GM12873 (cell line): ENCODE results near the gene COL8A2.

Source experiments
- TF ChIP-seq, protein P1 (sequence below): IDR thresholded peaks from 2 replicates; pipeline ENCODE4 v1.5.1; 2012; ENCODE audit warnings: low read depth, mild to moderate bottlenecking, moderate library complexity, low read length, control low read depth; ENCODE audit not compliant: insufficient read depth; ENCODE audit errors: missing control alignments

COL8A2 gene

DNA sequence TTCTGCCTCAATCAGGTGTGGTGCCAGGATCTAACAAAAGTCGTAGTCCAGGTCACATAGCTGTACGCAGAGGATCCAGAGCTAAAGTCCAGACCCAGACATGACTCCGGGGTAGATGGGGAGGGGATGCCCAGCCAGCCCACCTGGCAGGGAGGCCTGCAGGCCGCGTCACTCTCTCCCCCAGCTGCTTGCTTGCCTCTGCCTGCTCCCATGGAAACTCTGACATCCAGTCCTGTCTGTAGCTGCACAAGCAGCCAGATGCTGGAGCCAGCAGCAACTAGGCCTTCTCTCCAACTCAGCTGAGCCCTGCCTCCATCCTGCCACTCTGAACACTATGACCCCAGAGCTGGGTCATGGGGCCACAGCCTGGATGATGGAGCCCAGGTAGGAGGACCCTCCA lies 8.1 kb downstream of the COL8A2 start:
- TF ChIP-seq, protein P1, sequence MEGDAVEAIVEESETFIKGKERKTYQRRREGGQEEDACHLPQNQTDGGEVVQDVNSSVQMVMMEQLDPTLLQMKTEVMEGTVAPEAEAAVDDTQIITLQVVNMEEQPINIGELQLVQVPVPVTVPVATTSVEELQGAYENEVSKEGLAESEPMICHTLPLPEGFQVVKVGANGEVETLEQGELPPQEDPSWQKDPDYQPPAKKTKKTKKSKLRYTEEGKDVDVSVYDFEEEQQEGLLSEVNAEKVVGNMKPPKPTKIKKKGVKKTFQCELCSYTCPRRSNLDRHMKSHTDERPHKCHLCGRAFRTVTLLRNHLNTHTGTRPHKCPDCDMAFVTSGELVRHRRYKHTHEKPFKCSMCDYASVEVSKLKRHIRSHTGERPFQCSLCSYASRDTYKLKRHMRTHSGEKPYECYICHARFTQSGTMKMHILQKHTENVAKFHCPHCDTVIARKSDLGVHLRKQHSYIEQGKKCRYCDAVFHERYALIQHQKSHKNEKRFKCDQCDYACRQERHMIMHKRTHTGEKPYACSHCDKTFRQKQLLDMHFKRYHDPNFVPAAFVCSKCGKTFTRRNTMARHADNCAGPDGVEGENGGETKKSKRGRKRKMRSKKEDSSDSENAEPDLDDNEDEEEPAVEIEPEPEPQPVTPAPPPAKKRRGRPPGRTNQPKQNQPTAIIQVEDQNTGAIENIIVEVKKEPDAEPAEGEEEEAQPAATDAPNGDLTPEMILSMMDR, result no peak

DNA sequence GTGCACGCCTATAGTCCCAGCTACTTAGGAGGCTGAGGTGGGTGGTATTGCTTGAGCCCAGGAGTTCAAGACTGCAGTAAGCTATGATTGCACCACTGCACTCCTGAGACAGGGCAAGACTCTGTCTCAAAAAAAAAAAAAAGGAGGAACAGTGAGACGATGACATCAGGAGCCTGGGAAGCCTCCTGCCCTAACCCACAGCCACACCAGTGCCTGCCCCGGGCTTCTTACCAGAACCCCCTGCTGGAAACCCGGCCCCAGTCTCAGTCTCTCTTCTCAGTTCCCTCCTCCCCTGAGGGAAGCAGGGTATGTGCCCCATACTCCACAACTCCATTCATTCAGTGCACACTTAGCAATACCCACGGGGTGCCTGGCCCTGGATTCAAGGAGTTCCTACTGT lies 9.1 kb downstream of the COL8A2 start:
- TF ChIP-seq, protein P1, result no peak

DNA sequence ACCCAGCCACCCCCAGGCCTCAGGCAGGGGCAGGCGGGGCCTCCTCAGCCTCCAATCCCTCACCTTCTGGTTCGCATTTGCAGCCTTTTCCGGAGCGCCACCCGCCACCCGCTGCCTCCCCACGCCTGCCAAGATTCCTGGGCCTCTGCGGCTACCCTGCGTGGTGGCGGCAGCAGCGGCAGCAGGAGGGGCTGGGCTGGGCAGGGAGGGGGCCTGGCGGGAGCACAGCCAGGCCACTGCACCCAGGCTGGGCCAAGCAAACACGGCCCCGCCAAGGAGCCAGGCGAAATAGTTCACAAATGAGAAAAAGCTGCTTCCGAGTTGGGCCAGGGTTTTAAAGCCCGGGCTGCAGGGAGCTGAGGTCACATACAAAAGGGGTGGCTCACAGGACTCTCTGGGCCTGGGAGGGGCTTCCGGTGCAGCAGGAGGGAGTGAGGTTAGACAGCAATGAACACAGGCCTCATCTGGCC lies 9.8 kb downstream of the COL8A2 start:
- TF ChIP-seq, protein P1, result no peak

DNA sequence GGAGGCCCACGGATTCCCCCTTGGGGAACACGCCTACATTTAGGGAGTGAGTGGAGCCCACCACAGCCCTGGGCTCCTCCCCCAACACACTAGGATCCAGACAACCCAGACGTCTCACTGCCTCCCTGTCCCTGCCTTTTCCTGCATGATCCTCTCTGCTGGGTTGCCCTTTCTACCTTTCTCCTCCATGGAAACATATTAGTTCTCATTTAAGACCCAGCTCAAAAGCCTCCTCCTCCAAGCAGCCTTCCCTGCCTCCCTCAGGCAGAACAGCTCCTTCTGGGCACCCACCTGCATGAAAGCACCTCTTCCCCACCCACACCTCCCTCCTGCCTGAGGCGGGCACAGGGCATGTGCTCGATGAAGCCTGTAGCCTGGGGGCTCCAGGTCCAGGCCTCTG lies 10.7 kb downstream of the COL8A2 start:
- TF ChIP-seq, protein P1, result no peak

DNA sequence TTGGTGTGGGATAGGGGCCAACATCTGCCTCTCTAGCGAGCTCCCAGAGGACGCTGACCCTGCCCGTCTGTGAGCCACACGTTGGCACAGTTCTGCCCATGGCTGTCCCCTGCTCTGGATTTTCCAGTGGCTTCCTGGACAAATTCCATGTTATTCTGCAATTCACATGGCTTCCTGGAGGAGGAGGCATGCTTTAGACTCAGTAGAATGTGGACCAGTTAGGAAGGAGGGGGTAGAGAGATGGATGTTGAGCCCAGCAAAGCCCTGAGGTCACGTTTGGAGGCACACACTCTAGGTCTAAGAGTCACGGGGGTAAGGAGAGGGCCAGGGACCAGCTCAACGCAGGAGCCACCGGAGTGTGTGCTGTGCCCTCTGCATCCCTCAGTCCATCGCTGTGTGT lies 12.2 kb downstream of the COL8A2 start:
- TF ChIP-seq, protein P1, result no peak

- TF ChIP-seq, protein P1, result no peak
Observed at GRCh38 chr1:36111151-36111550, 13.9 kb downstream of the COL8A2 start.

DNA sequence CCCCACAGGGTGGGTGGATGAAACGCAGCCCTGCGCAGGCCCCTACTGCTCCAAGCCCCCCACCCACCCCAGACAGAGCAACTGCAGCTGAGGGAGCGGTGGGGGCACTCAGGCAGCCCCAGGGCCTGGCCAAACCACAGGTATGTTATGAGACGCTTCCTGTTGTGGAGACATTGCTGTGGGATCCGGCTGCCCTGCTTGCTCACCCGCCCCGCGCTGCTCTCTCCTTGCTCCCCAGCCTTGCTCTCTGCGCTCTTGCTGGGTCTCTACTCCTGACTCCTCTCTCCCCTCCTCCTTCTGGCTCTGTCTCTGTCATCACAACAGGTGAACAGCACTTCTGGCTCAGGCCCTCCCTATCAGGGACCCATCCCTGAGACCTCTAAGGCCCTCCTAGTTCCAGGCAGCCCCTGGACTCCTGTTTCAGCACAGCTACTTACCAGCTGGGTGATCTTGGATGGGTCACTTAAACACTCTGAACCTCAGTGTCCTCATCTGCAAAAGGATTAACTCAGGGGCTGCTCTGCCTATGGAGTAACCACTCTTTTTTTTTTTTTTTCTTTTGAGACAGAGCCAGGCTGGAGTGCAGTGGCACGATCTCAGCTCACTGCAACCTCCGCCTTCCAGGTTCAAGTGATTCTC lies 15.9 kb downstream of the COL8A2 start:
- TF ChIP-seq, protein P1, result no peak
